ENCODE measurements around the gene OLFM3.
A peak's percentile ranks its signal among the peaks of the same experiment; 100 is the strongest.

OLFM3 gene

DNA sequence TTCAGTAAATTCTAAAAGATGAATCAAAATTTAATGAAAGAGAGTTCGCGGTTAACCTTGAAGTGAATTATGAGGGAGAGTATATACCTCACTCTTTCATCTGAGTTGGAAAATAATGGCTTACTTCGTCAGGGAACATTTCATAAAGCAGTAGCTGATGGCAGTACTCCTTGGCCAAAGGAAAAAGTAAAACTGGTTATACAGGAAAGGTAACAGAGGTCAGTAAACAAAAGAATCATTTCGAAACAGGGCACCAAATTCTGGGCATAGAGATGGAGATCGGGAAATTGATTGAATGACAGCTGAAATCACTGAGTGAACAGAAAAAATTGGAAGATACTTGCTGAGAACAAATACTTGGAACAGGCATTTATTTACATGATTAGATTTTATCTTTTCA, 199.0 kb downstream of the OLFM3 start:
- Histone ChIP-seq H3K4me3 (replicated peaks; ENCODE audit: insufficient read depth, low read length) (no peak overlapping the region), H3K27me3 (ENCODE audit: insufficient read depth, poor library complexity, severe bottlenecking) (no peaks in the 10 kb centered on the region), H3K27ac (replicated peaks) (no peak overlapping the region)
- TF ChIP-seq REST (IDR thresholded peaks at IDR 0.05; ENCODE audit: insufficient replicate concordance, low read depth) = no peak
- TF ChIP-seq SPI1 (IDR thresholded peaks at IDR 0.05; ENCODE audit: borderline replicate concordance, low read depth) = no peak
- TF ChIP-seq CTCF (IDR thresholded peaks at IDR 0.05; ENCODE audit: insufficient read depth, low read length) = no peak
- no peak for TF ChIP-seq POLR2AphosphoS5 (IDR thresholded peaks at IDR 0.05; ENCODE audit: low read depth)
- TF ChIP-seq GABPA (IDR thresholded peaks at IDR 0.05; ENCODE audit: low read depth) = no peak
- DNase-seq (ENCODE audit: low read depth in 1 of 2, low spot score in 1 of 2) = no peak

- TF ChIP-seq GABPA (IDR thresholded peaks at IDR 0.05; ENCODE audit: low read depth) = no peak
- no peak for TF ChIP-seq CTCF (IDR thresholded peaks at IDR 0.05; ENCODE audit: insufficient read depth, low read length)
- TF ChIP-seq POLR2AphosphoS5 (IDR thresholded peaks at IDR 0.05; ENCODE audit: low read depth) = no peak
- TF ChIP-seq REST (IDR thresholded peaks at IDR 0.05; ENCODE audit: insufficient replicate concordance, low read depth) = no peak
- no peak for TF ChIP-seq SPI1 (IDR thresholded peaks at IDR 0.05; ENCODE audit: borderline replicate concordance, low read depth)
- peak in 1 of 2 experiments; percentile 47 for DNase-seq (ENCODE audit: low read depth in 1 of 2, low spot score in 1 of 2)
- Histone ChIP-seq H3K4me3 (replicated peaks; ENCODE audit: insufficient read depth, low read length) (no peak overlapping the region), H3K27ac (replicated peaks) (no peak overlapping the region), H3K27me3 (ENCODE audit: insufficient read depth, poor library complexity, severe bottlenecking) (no peaks in the 10 kb centered on the region)
Observed at GRCh38 chr1:101781201-101781831, 215.4 kb downstream of the OLFM3 start.

- TF ChIP-seq CTCF (IDR thresholded peaks at IDR 0.05; ENCODE audit: insufficient read depth, low read length) (no peak), POLR2AphosphoS5 (IDR thresholded peaks at IDR 0.05; ENCODE audit: low read depth) (no peak), REST (IDR thresholded peaks at IDR 0.05; ENCODE audit: insufficient replicate concordance, low read depth) (no peak), GABPA (IDR thresholded peaks at IDR 0.05; ENCODE audit: low read depth) (no peak), SPI1 (IDR thresholded peaks at IDR 0.05; ENCODE audit: borderline replicate concordance, low read depth) (no peak)
- DNase-seq (ENCODE audit: low read depth in 1 of 2, low spot score in 1 of 2) = no peak
- no peaks in the 10 kb centered on the region for H3K27me3 ChIP-seq (ENCODE audit: insufficient read depth, poor library complexity, severe bottlenecking)
- no peak overlapping the region for H3K4me3 ChIP-seq (replicated peaks; ENCODE audit: insufficient read depth, low read length)
- H3K27ac ChIP-seq (replicated peaks) = no peak overlapping the region
Observed at GRCh38 chr1:101769520-101769919, 227.2 kb downstream of the OLFM3 start.

Data from HL-60 (cell line).